Progenitor cell of endocrine pancreas (in vitro differentiated cells): ENCODE data around the gene SLC6A6. TPM values are rescaled to one million over a fixed set of nuclear protein-coding genes. Genes with fewer than 3 reads are reported as not detected.

Source experiments
- DNase-seq: peaks from one replicate; pipeline ENCODE4 v3.0.0; 2021; ENCODE audit warnings: low spot score; ENCODE audit not compliant: unreplicated experiment
- H3K27ac Mint-ChIP-seq: 2 replicates; pipeline ENCODE4 v1.8.0; 2021; ENCODE audit warnings: mild to moderate bottlenecking, moderate library complexity, mixed read lengths
- H3K27me3 Mint-ChIP-seq: 2 replicates; pipeline ENCODE4 v1.8.0; 2021; ENCODE audit warnings: mixed read lengths
- H3K36me3 Mint-ChIP-seq: 2 replicates; pipeline ENCODE4 v1.8.0; 2022; ENCODE audit warnings: mixed read lengths; ENCODE audit not compliant: insufficient read depth
- H3K4me1 Mint-ChIP-seq: 2 replicates; pipeline ENCODE4 v1.8.0; 2021; ENCODE audit warnings: low read depth, mixed read lengths
- H3K4me3 Mint-ChIP-seq: 2 replicates; pipeline ENCODE4 v1.8.0; 2021; ENCODE audit warnings: low read depth, mild to moderate bottlenecking, moderate library complexity, mixed read lengths
- H3K9me3 Mint-ChIP-seq: 2 replicates; pipeline ENCODE4 v1.8.0; 2021; ENCODE audit warnings: low read depth, mixed read lengths
- total RNA-seq: library from RNA; stranded (reverse); gene quantifications from 2 replicates; pipeline ENCODE4 v1.2.1, GENCODE V29; 2021
- TF ChIP-seq, protein P1 (sequence below): fragments of 200-600 bp; sonication (generic); IDR thresholded peaks from one replicate; pipeline ENCODE4 v1.5.0; 2021; ENCODE audit warnings: antibody characterized with exemption, mild to moderate bottlenecking; ENCODE audit not compliant: unreplicated experiment

SLC6A6 gene
- total RNA-seq, 1 donor from 2014 or later: 23.8 TPM

DNA sequence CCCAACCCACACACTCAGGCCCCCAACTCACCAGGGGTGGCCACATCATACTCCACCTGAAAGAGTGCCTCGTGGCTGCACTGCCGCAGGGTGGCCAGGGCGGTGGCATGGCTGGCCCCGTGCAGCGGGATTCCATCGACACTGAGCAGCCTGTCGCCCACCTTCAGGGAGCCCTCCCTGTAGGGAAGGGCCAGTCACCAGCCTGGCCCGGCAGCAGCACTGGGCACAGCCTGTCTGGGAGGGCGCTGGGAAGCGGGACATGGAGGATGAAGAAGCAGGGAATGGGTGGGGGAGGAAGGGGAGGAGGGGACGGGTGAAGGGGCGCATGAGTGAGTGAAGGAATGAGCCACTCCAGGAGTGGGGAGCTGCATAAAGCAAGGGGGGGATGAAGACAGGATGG is 119.2 kb downstream of the SLC6A6 start:
- Mint-ChIP-seq H3K9me3 (no peaks in the 10 kb centered on the region), H3K27ac (no peak overlapping the region), H3K27me3 (peaks cover 2% of the 10 kb centered on the region), H3K36me3 (no peaks in the 10 kb centered on the region), H3K4me3 (no peak overlapping the region), H3K4me1 (no peaks in the 10 kb centered on the region)
- TF ChIP-seq, protein P1, sequence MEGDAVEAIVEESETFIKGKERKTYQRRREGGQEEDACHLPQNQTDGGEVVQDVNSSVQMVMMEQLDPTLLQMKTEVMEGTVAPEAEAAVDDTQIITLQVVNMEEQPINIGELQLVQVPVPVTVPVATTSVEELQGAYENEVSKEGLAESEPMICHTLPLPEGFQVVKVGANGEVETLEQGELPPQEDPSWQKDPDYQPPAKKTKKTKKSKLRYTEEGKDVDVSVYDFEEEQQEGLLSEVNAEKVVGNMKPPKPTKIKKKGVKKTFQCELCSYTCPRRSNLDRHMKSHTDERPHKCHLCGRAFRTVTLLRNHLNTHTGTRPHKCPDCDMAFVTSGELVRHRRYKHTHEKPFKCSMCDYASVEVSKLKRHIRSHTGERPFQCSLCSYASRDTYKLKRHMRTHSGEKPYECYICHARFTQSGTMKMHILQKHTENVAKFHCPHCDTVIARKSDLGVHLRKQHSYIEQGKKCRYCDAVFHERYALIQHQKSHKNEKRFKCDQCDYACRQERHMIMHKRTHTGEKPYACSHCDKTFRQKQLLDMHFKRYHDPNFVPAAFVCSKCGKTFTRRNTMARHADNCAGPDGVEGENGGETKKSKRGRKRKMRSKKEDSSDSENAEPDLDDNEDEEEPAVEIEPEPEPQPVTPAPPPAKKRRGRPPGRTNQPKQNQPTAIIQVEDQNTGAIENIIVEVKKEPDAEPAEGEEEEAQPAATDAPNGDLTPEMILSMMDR: no peak
- no peak for DNase-seq

DNA sequence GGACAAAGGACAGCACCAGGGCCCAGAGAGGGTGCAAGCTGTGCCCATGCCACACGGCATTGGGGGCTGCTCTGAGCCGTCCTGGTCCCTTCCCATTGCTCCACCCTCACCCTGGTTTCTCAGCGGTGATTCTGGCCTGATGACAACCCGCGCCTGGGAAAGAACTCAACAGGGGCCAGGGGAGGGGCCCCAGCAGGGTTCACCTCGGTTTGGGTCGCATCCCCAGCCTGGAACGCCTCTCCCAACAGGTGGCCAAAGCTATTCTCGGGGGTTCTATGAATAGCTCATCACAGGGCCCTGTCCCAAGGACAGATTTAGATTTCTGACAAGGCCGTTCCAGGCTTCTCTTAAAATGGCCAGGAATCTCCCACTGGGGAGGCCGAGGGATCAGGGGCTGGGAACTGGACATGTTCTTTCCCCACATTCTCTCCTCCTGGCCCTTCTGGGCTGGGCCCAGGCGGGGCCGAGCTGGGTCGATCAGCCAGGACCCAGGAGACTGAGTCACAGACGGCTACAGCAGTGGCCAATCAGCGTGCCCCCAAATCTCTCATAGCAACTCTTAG is 119.8 kb downstream of the SLC6A6 start:
- Mint-ChIP-seq H3K27me3 (peaks cover 7% of the 10 kb centered on the region), H3K27ac (no peak overlapping the region), H3K9me3 (no peaks in the 10 kb centered on the region), H3K4me3 (no peak overlapping the region), H3K36me3 (no peaks in the 10 kb centered on the region), H3K4me1 (no peaks in the 10 kb centered on the region)
- no peak for DNase-seq
- TF ChIP-seq, protein P1: no peak

DNA sequence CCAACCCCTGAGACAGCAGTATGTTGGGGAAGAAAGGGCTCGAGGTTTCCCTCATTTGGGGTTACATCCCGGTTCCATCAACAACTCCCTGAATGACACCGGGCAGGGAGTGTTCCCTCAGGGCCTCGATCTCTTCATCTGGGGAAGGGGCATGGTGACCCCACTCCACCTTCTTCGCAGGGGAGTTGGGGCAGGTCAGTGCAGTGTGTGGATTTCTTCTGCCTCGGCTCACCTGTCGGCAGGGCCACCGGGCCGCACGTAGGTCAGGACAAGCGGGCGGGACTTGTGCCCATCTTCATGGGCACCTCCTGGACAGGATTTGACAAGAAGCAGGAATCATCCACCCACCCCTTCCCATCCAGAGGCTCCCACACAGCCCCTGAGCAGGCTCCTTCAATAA is 120.4 kb downstream of the SLC6A6 start:
- H3K9me3 Mint-ChIP-seq: no peaks in the 10 kb centered on the region
- H3K36me3 Mint-ChIP-seq: no peaks in the 10 kb centered on the region
- TF ChIP-seq, protein P1: no peak
- H3K27me3 Mint-ChIP-seq: peaks cover 7% of the 10 kb centered on the region
- no peak for DNase-seq
- no peak overlapping the region for H3K4me3 Mint-ChIP-seq
- no peak overlapping the region for H3K27ac Mint-ChIP-seq
- no peaks in the 10 kb centered on the region for H3K4me1 Mint-ChIP-seq

DNA sequence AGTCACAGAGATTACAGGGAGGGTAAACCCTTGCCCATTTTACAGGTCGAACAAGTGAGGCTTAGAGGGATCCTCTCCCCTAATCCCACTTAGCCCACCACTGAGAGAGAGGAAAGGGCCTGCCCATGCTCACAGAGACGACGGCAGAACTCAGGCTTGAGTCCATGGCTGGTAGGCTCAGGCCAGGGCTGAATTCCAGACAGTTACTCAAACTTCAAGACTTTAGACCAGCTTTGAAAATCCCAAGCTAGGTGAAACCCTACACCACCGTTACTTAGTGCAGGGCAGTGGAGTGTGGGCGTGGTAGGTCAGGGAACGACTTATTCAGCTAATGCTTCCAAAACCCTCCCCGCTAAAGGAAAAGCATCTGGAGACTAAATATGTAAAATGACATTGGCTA is 121.4 kb downstream of the SLC6A6 start:
- Mint-ChIP-seq H3K27ac (no peak overlapping the region), H3K27me3 (peaks cover 11% of the 10 kb centered on the region), H3K9me3 (no peaks in the 10 kb centered on the region), H3K4me1 (no peaks in the 10 kb centered on the region), H3K4me3 (no peak overlapping the region), H3K36me3 (no peaks in the 10 kb centered on the region)
- no peak for DNase-seq
- TF ChIP-seq, protein P1: no peak

DNA sequence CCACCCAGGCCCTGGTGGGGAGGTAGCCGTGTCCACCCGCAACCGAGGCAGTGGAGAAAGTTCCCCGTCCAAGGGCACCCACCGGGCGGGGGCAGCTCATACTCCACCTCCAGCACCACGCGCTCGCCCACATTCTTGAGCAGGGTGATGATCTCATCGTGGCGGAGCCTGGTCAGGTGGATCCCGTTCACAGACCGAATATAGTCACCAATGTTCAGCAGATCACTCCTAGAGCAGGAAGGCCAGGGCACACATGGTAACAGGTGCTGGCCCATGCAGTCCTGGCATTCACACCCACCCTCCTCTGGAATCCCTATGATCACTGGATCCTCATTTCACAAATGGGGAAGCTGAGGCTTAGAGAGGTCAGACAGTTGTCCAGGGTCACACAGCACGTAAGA is 121.9 kb downstream of the SLC6A6 start:
- H3K36me3 Mint-ChIP-seq: no peaks in the 10 kb centered on the region
- H3K4me1 Mint-ChIP-seq: no peaks in the 10 kb centered on the region
- no peaks in the 10 kb centered on the region for H3K9me3 Mint-ChIP-seq
- peaks cover 11% of the 10 kb centered on the region for H3K27me3 Mint-ChIP-seq
- TF ChIP-seq, protein P1: no peak
- no peak overlapping the region for H3K27ac Mint-ChIP-seq
- DNase-seq: no peak
- no peak overlapping the region for H3K4me3 Mint-ChIP-seq
